HCT116 (cell line): Measurements from ENCODE around the gene ZNHIT1. TPM values are rescaled to one million over a fixed set of nuclear protein-coding genes. Genes with fewer than 3 reads are reported as not detected.

Experiments used
- ATAC-seq: fragments of 200-7000 bp; cut with Tn5 transposase; 2 replicates; pipeline ENCODE4 v1.9.1; 2020; ENCODE audit warnings: mild to moderate bottlenecking, moderate library complexity
- BruUV-seq: library from RNA; stranded (reverse); fragments of 400-500 nt; replicated peaks from 2 replicates; lab custom pipeline; 2021; lab: Mats Ljungman, UMichigan
- CTCF ChIA-PET: fragments of 300-600 bp; sonication (Branson Sonifier 250); formaldehyde crosslinking; loops from one replicate; lab custom pipeline; 2021; ENCODE audit warnings: antibody characterized with exemption; lab: Charles Lee
- POLR2A ChIA-PET: fragments of 300-600, 350-600 bp; sonication (Branson Sonifier 250); formaldehyde crosslinking; loops from one replicate; lab custom pipeline; 2021; ENCODE audit warnings: antibody characterized with exemption; lab: Charles Lee
- RAD21 ChIA-PET, 2 experiments: fragments of 300-600 bp; sonication (Branson Sonifier 250); formaldehyde crosslinking; loops; one replicate each; lab custom pipeline; 2023; ENCODE audit warnings: low total read pairs in 2 of 2; ENCODE audit not compliant: uncharacterized antibody in 2 of 2, unreplicated experiment in 2 of 2, low non-redundant PET in 1 of 2; lab: Charles Lee
- DNase-seq: peaks from one replicate; pipeline ENCODE4 v3.0.0-alpha.2; 2010; ENCODE audit warnings: low read depth, low spot score
- H2AFZ ChIP-seq: fragments of 200-600 bp; shearing (Covaris generic), sonication (generic); 2 replicates; pipeline ENCODE4 v1.6.1; 2017; ENCODE audit warnings: low read depth, mixed run types, mixed read lengths, antibody characterized with exemption, low read length; ENCODE audit not compliant: poor library complexity, severe bottlenecking
- H3K27ac ChIP-seq: 2 replicates; pipeline ENCODE4 v1.5.1; 2012; ENCODE audit warnings: low read depth, low read length
- H3K27me3 ChIP-seq: fragments of 200-600 bp; sonication (generic); 2 replicates; pipeline ENCODE4 v1.6.1; 2016; ENCODE audit warnings: mixed run types, low read length, mixed read lengths; ENCODE audit not compliant: insufficient read depth
- H3K36me3 ChIP-seq, 2 experiments: fragments of 200-500 bp in 1 of 2; fragments of 200-600 bp in 1 of 2; sonication (Bioruptor generic) in 1 of 2; sonication (generic) in 1 of 2; 2 replicates each; pipeline versions ENCODE4 v1.5.1 to v1.6.1; 2014 to 2016; ENCODE audit warnings: low read length in 2 of 2, inconsistent platforms in 1 of 2, mixed read lengths in 1 of 2, mixed run types in 1 of 2; ENCODE audit not compliant: insufficient read depth in 2 of 2, control insufficient read depth in 1 of 2
- H3K4me1 ChIP-seq, 2 experiments: fragments of 200-600 bp in 1 of 2; sonication (generic) in 1 of 2; 2 replicates each; pipeline versions ENCODE4 v1.5.1 to v1.6.1; 2012 to 2017; ENCODE audit warnings: low read length in 2 of 2, inconsistent platforms in 1 of 2, mild to moderate bottlenecking in 1 of 2, mixed read lengths in 1 of 2, mixed run types in 1 of 2, moderate library complexity in 1 of 2; ENCODE audit not compliant: insufficient read depth in 2 of 2, control insufficient read depth in 1 of 2
- H3K4me2 ChIP-seq: fragments of 200-600 bp; sonication (generic); 2 replicates; pipeline ENCODE4 v1.6.1; 2017; ENCODE audit warnings: mixed run types, low read length, mixed read lengths
- H3K4me3 ChIP-seq, 2 experiments: fragments of 200-600 bp in 1 of 2; sonication (generic) in 1 of 2; replicated peaks in 1 of 2; 2 replicates each; pipeline ENCODE4 v1.5.1; 2011 to 2016; ENCODE audit warnings: low read length in 2 of 2, control low read depth in 1 of 2, low read depth in 1 of 2, mild to moderate bottlenecking in 1 of 2, mixed read lengths in 1 of 2, mixed run types in 1 of 2
- H3K79me2 ChIP-seq: fragments of 200-600 bp; sonication (generic); 2 replicates; pipeline ENCODE4 v1.6.1; 2017; ENCODE audit warnings: mild to moderate bottlenecking, mixed run types, low read length, moderate library complexity, mixed read lengths; ENCODE audit not compliant: insufficient read depth
- H3K9ac ChIP-seq: fragments of 200-600 bp; sonication (generic); 2 replicates; pipeline ENCODE4 v1.6.1; 2016; ENCODE audit warnings: low read length, mixed read lengths
- H3K9me2 ChIP-seq: fragments of 200-600 bp; sonication (generic), shearing (Covaris generic); 2 replicates; pipeline ENCODE4 v1.6.1; 2017; ENCODE audit warnings: mixed run types, mild to moderate bottlenecking, moderate library complexity; ENCODE audit not compliant: insufficient read depth
- H3K9me3 ChIP-seq, 2 experiments: fragments of 200-500 bp in 1 of 2; fragments of 200-600 bp in 1 of 2; sonication (Bioruptor generic) in 1 of 2; sonication (generic) in 1 of 2; 2 replicates each; pipeline ENCODE4 v1.6.1; 2014 to 2017; ENCODE audit warnings: low read length in 2 of 2, mixed read lengths in 2 of 2, inconsistent platforms in 1 of 2, low read depth in 1 of 2, mild to moderate bottlenecking in 1 of 2, mixed run types in 1 of 2, moderate library complexity in 1 of 2; ENCODE audit not compliant: control insufficient read depth in 1 of 2, insufficient read depth in 1 of 2
- H4K20me1 ChIP-seq: fragments of 200-600 bp; sonication (generic), shearing (Covaris generic); 2 replicates; pipeline ENCODE4 v1.6.1; 2017; ENCODE audit warnings: mixed run types, mild to moderate bottlenecking, moderate library complexity; ENCODE audit not compliant: insufficient read depth
- EZH2 ChIP-seq: fragments of 200-600 bp; sonication (generic); IDR thresholded peaks from 2 replicates; pipeline ENCODE4 v1.6.1; 2017; ENCODE audit warnings: antibody characterized with exemption, mixed run types
- EZH2phosphoT487 ChIP-seq: fragments of 200-600 bp; IDR thresholded peaks from 2 replicates; pipeline ENCODE4 v1.6.1; 2018; ENCODE audit warnings: antibody characterized with exemption, borderline replicate concordance
- POLR2AphosphoS5 ChIP-seq: IDR thresholded peaks from 2 replicates; pipeline ENCODE4 v1.6.1; 2011; ENCODE audit warnings: mild to moderate bottlenecking, low read depth, low read length, moderate library complexity
- RAD21 ChIP-seq: IDR thresholded peaks from 2 replicates; pipeline ENCODE4 v1.6.1; 2012; ENCODE audit warnings: low read depth, mild to moderate bottlenecking
- SIN3A ChIP-seq: IDR thresholded peaks from 2 replicates; pipeline ENCODE4 v1.6.1; 2012; ENCODE audit warnings: low read depth
- YY1 ChIP-seq: IDR thresholded peaks from 2 replicates; pipeline ENCODE4 v1.6.1; 2011; ENCODE audit warnings: low read length, low read depth, moderate library complexity, mild to moderate bottlenecking; ENCODE audit not compliant: insufficient replicate concordance; ENCODE audit errors: extremely low read depth
- ZFX ChIP-seq: fragments of 450-650 bp; IDR thresholded peaks from 2 replicates; pipeline ENCODE4 v1.6.1; 2017
- ZNF274 ChIP-seq: fragments of 200-500 bp; sonication (Bioruptor generic); IDR thresholded peaks from 2 replicates; pipeline ENCODE4 v1.6.1; 2014; ENCODE audit warnings: mild to moderate bottlenecking, low read depth, low read length, inconsistent platforms
- intact Hi-C: fragments of 100-400 bp; cut with micrococcal nuclease; formaldehyde crosslinking; loops from 2 replicates; pipeline ENCODE4 v1.10.0; 2022
- total RNA-seq: library from RNA; stranded (reverse); gene quantifications from one replicate; pipeline ENCODE4 v1.2.1, GENCODE V29; 2021; ENCODE audit not compliant: unreplicated experiment
- TF ChIP-seq, protein P1 (sequence below): IDR thresholded peaks from 2 replicates; pipeline ENCODE4 v1.6.1; 2012
- TF ChIP-seq, protein P2 (sequence below): IDR thresholded peaks from 2 replicates; pipeline ENCODE4 v1.6.1; 2012; ENCODE audit warnings: low read depth

ZNHIT1 gene
- total RNA-seq, 1 experiment from 2014 or later, result 69.4 TPM

DNA sequence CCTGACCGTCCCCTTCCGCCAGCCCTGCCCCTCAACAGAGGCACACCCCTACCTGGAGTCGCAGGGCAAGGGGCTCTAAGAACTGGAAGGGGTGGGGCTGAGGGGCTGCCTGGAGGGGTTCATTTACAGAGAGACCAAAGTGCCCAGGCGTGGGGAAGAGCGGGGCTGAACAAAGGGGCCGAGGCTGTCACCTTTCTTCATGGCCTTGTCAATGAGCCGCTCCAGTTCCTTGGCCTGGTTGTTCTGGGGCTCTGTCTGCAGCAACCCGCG, 21.9 kb downstream of the ZNHIT1 start:
- intact Hi-C loops, result no loop called here
- RAD21 ChIA-PET, result no interaction called here
- CTCF ChIA-PET, result no interaction called here

More for the DNA sequence above, 21.9 kb downstream of the ZNHIT1 start:
- H3K36me3 ChIP-seq, result peaks cover 5 to 9% of the 10 kb centered on the region in 2 experiments; a peak in 1 of 4 replicates
- H3K79me2 ChIP-seq, result peaks cover 27% of the 10 kb centered on the region
- H4K20me1 ChIP-seq, result no peaks in the 10 kb centered on the region
- peaks cover 7 to 12% of the 10 kb centered on the region in 2 experiments for H3K4me1 ChIP-seq
- POLR2A ChIA-PET, result no interaction called here
- no peaks in the 10 kb centered on the region for H3K9me2 ChIP-seq
- H3K4me2 ChIP-seq, result no peak overlapping the region
- no peaks in the 10 kb centered on the region for H3K27me3 ChIP-seq
- no peak overlapping the region for H2AFZ ChIP-seq
- ATAC-seq, result no peak
- no peak for DNase-seq
- H3K9me3 ChIP-seq, result no peaks in the 10 kb centered on the region
- no TSS peak for BruUV-seq
- no peak overlapping the region for H3K27ac ChIP-seq
- no peak overlapping the region for H3K4me3 ChIP-seq
- H3K9ac ChIP-seq, result no peak overlapping the region
- TF ChIP-seq YY1 (no peak), SIN3A (no peak), EZH2phosphoT487 (no peak), EZH2 (no peak), ZFX (no peak), POLR2AphosphoS5 (no peak), RAD21 (no peak), ZNF274 (no peak)
- TF ChIP-seq, protein P1, sequence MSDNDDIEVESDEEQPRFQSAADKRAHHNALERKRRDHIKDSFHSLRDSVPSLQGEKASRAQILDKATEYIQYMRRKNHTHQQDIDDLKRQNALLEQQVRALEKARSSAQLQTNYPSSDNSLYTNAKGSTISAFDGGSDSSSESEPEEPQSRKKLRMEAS, result no peak
- TF ChIP-seq, protein P2, sequence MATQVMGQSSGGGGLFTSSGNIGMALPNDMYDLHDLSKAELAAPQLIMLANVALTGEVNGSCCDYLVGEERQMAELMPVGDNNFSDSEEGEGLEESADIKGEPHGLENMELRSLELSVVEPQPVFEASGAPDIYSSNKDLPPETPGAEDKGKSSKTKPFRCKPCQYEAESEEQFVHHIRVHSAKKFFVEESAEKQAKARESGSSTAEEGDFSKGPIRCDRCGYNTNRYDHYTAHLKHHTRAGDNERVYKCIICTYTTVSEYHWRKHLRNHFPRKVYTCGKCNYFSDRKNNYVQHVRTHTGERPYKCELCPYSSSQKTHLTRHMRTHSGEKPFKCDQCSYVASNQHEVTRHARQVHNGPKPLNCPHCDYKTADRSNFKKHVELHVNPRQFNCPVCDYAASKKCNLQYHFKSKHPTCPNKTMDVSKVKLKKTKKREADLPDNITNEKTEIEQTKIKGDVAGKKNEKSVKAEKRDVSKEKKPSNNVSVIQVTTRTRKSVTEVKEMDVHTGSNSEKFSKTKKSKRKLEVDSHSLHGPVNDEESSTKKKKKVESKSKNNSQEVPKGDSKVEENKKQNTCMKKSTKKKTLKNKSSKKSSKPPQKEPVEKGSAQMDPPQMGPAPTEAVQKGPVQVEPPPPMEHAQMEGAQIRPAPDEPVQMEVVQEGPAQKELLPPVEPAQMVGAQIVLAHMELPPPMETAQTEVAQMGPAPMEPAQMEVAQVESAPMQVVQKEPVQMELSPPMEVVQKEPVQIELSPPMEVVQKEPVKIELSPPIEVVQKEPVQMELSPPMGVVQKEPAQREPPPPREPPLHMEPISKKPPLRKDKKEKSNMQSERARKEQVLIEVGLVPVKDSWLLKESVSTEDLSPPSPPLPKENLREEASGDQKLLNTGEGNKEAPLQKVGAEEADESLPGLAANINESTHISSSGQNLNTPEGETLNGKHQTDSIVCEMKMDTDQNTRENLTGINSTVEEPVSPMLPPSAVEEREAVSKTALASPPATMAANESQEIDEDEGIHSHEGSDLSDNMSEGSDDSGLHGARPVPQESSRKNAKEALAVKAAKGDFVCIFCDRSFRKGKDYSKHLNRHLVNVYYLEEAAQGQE, result no peak
